HG02973 (cell line): ENCODE data around the gene PIGS.
"Not testable (repeated sequence)": the region's sequence is repeated elsewhere in the genome, so short reads cannot be mapped to it uniquely, and the experiment has no call there.

Experiments used
- ATAC-seq: cut with Tn5 transposase; IDR thresholded peaks from one replicate; pipeline ENCODE4 v1.9.1; 2021; ENCODE audit warnings: moderate library complexity; ENCODE audit not compliant: unreplicated experiment

Gene PIGS

GRCh38 chr17:28579526-28579925, 8.2 kb upstream of the PIGS start:
- no peak for ATAC-seq

- ATAC-seq = no peak
Observed at GRCh38 chr17:28578246-28579195, 7.2 kb upstream of the PIGS start.

- no peak for ATAC-seq
Observed at GRCh38 chr17:28577466-28577824, 6.1 kb upstream of the PIGS start.

- peak; percentile 74 for ATAC-seq
Observed at GRCh38 chr17:28576758-28577465, 5.6 kb upstream of the PIGS start, which contains the start of gene ALDOC. TSS of gene ALDOC (minus strand) at chr17:28576895. CDS start at chr17:28575532, 1,363 bp downstream.

DNA sequence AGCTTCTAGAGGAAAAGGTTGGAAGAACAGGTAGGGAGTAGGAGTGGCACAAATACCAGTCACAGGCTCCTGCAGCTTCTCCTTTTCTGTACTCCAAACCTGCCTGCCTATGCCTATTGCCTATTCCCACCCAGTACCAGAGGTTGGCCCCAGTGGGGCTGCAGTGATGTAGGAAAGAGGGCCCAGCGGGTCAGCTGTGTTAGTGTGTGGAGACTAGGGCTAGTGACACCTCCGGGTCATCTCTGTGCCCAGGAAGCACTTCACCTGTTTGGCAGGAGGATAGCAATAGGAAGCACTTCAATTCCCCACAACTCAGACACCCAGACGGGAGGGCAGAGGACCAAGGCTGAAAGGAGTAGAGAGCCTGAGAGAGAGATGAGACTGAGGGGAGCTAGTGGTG, 4.7 kb upstream of the PIGS start:
- not testable (repeated sequence) for ATAC-seq

- ATAC-seq = no peak
Observed at GRCh38 chr17:28575126-28575795, 3.9 kb upstream of the PIGS start.

DNA sequence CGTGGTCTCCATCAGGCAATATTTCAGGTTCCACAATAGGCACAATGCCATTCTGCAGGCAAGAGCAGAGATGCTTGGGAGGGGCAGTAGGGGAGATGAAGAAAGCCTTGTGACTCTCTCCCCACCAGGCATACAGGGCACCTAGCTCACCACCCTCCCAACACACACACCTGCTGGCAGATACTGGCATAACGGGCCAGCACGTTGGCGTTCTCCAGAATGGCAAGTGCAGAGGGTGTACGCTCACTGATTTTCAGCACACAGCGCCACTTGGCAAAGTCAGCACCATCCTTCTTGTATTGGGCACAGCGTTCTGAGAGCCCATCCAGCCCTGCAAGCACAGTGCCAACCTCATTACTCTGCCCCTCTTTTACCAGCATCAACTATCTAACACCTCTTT, 3.2 kb upstream of the PIGS start:
- no peak for ATAC-seq

- ATAC-seq = no peak
Observed at GRCh38 chr17:28573966-28574480, 2.7 kb upstream of the PIGS start.

- ATAC-seq = no peak
Observed at GRCh38 chr17:28573521-28573920, 2.2 kb upstream of the PIGS start.

DNA sequence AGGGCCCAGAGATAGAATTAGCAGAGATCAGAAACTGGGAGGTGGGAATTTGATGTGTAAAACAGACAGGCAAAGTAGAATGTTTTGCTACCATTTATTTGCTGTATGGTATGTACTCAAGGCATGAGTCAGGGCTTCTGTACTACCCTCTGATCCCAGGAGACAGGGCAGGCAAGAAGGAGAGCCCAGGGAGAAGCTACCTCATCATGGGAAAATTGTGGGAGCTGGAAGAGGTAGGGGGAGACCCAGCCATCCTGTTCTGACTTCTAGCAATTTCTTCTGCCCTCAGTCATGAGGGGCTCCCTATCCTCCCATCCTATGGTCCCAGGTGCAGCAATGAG, 1.7 kb upstream of the PIGS start:
- ATAC-seq = no peak

DNA sequence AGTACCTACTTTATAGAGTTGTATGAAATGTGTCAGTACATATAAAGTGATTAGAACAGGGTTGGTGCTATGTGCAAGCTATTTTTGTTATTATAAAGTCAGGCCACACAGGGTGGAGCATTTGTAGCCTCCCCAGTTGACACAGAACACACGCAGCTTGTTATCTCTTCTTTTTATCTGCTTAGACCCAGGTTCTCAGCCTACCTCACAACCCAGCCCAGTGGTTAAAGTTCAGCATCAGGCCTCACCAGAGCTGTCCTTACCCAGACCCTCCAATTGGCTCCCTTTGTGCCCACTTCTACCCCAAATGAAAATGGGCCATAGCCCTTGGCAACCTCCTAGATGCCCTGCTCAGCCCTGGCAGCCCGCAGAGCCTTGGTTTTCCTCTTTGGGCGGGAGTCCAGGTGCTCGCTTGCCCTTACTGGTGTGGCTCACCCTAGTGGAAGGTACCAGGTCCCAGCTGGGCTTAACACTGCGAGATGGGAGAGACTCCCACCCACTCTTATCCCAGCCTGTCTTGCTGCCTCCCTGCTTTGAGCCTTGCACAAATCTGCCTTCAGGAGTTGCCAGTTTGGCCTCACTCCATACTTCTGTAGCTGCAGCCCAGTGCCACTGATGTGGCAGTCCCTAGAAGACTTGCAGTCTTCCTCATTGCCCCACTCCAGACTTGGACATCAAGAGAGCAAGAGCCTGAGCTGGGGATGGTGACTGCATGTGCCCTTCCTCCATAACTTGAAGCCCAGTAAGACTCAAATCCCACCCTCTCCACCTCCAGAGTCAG, 1.1 kb upstream of the PIGS start:
- ATAC-seq = no peak

DNA sequence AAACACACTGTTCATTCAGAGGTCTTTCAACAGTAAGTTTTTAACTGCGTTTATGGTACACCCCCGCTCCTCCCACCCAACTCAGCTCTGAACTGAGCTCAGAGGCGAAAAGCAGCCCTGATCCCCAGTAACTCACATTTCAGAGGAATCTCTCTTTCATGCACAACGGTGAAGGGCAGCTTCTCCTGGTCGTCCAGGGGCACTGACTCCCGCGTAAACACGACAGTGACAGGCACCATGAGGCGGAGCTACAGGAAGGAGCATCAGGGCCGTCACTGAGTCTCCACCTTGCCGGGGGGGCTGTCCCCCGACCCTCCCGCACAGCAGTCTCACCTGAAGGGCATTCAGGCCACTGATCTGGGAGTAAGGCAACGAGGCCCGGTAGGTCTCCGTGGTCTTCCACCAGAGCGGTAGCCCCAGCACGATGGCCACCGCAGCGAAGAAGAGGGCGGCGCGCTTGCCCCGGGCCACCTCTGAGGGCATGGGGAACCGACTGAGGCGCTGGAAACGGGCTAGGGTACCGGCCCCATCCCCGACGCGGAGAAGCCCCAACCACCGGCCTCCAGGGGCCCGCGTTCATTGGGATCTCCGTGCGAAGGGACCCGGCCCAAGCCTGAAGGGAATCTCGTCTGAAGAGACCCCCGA, 486 bp downstream of the PIGS start:
- peak; percentile 24 for ATAC-seq

- ATAC-seq = no peak
Observed at GRCh38 chr17:28569446-28569845, 1.9 kb downstream of the PIGS start.

- ATAC-seq = no peak
Observed at GRCh38 chr17:28567604-28568003, 3.7 kb downstream of the PIGS start.

DNA sequence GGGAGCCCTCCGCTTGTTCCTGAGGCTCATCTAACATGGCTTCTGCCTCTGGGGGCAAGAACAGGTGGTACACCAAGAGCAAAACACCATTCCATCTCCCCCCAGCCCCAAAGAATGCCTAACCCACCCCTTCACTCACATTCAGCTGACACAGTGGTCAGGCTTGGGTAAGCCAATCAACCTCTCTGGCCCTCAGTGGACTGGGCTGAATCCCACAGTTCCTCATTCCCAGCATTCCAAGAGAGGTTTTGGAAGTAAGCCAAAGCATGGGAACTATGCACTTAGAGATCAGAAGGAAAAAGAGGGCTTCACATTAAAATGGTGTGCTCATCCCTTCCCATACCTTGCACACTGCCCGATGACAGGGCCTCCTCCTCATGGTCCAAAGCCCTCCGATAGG, 7.8 kb downstream of the PIGS start:
- no peak for ATAC-seq

- no peak for ATAC-seq
Observed at GRCh38 chr17:28555022-28555421, 16.3 kb downstream of the PIGS start.

- no peak for ATAC-seq
Observed at GRCh38 chr17:28554565-28554964, 16.8 kb downstream of the PIGS start.

- no peak for ATAC-seq
Observed at GRCh38 chr17:28553000-28553505, 18.3 kb downstream of the PIGS start.

- peak; percentile 44 for ATAC-seq
Observed at GRCh38 chr17:28552176-28552999, 18.9 kb downstream of the PIGS start, which contains the start of gene UNC119. TSS of gene UNC119 (minus strand) at chr17:28552624. CDS start at chr17:28552557, 67 bp downstream.
